ENCODE data around the gene BNC2. TPM values are rescaled to one million over a fixed set of nuclear protein-coding genes. Genes with fewer than 3 reads are reported as not detected.

The BNC2 gene
- total and polyA plus RNA-seq, 2 of the 13 experiments (the other 11 are each of a cell fraction or from before 2014, with no cell fraction given), result not detected

- Histone ChIP-seq H3K79me2 (ENCODE audit: insufficient read depth, low read length) (no peaks in the 10 kb centered on the region), H3K36me3 (replicated peaks in 1 of 2; ENCODE audit: control insufficient read depth in 1 of 2, insufficient read depth in 2 of 2, low read length in 2 of 2) (no peaks in the 10 kb centered on the region), H3K4me3 (replicated peaks in 1 of 3; ENCODE audit: insufficient read depth in 1 of 3, low read depth in 2 of 3, low read length in 3 of 3) (no peak overlapping the region), H3K27me3 (ENCODE audit: control insufficient read depth in 1 of 2, insufficient read depth in 2 of 2, low read length in 2 of 2) (no peaks in the 10 kb centered on the region), H4K20me1 (ENCODE audit: insufficient read depth, low read length) (no peaks in the 10 kb centered on the region), H3K9ac (ENCODE audit: insufficient read depth, low read depth, low read length) (no peak overlapping the region), H3K9me3 (ENCODE audit: low read length) (peaks cover 3% of the 10 kb centered on the region; the same call in 1 of the 2 replicates), H2AFZ (ENCODE audit: low read length) (no peak overlapping the region), H3K27ac (ENCODE audit: extremely low read length, insufficient read depth, low read length) (no peak overlapping the region), H3K4me2 (ENCODE audit: low read depth, low read length) (no peak overlapping the region), H3K4me1 (ENCODE audit: insufficient read depth, low read length) (no peaks in the 10 kb centered on the region)
- intact Hi-C loops (cut with micrococcal nuclease; ENCODE audit: unreplicated experiment) (no loop called here), in situ Hi-C loops (cut with HindIII; ENCODE audit: extremely low pct_ligation_motif_present, low pct_unique_long_range_greater_than_20kb) (no loop called here)
- ATAC-seq (no peak), FAIRE-seq (no peak), DNase-seq (ENCODE audit: low spot score) (no peak)
- TF ChIP-seq HDAC1 (CRISPR knock-in tag; IDR thresholded peaks at IDR 0.05) (no peak), ARNT2 (CRISPR knock-in tag; IDR thresholded peaks at IDR 0.05; ENCODE audit: low read depth) (no peak), ZZZ3 (CRISPR knock-in tag; IDR thresholded peaks at IDR 0.05; ENCODE audit: borderline replicate concordance) (no peak), MAZ (IDR thresholded peaks at IDR 0.05; ENCODE audit: borderline replicate concordance, low read depth, low read length) (no peak), MAZ (CRISPR knock-in tag; IDR thresholded peaks at IDR 0.05; ENCODE audit: low read depth) (no peak), ZNF446 (CRISPR knock-in tag; IDR thresholded peaks at IDR 0.05) (no peak), ISL2 (CRISPR knock-in tag; IDR thresholded peaks at IDR 0.05) (no peak), ZFAT (CRISPR knock-in tag; conservative IDR thresholded peaks at IDR 0.05) (no peak)
- TF ChIP-seq, protein P1, sequence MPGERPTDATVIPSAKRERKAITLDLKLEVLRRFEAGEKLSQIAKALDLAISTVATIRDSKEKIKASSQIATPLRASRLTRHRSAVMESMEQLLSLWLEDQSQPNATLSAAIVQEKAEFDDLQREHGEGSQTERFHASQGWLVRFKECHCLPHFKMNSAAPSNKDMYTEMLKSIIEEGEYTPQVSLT (CRISPR knock-in tag; IDR thresholded peaks at IDR 0.05; ENCODE audit: borderline replicate concordance, low read depth), result no peak
- POLR2A ChIA-PET, result no interaction called here
- 8% methylated on average over 6 of the region's 6 CpGs for WGBS (ENCODE audit: low lambda C conversion rate)
- no TSS peak for BruUV-seq (replicated peaks)
- CTCF ChIA-PET (ENCODE audit: low intra/inter-chr PET ratio, low total read pairs), result no interaction called here
Measured at GRCh38 chr9:16384993-16385392, 485.5 kb downstream of the BNC2 start.

- Histone ChIP-seq H3K4me2 (ENCODE audit: low read depth, low read length) (no peak overlapping the region), H3K79me2 (ENCODE audit: insufficient read depth, low read length) (no peaks in the 10 kb centered on the region), H2AFZ (ENCODE audit: low read length) (no peak overlapping the region), H3K9ac (ENCODE audit: insufficient read depth, low read depth, low read length) (no peak overlapping the region), H4K20me1 (ENCODE audit: insufficient read depth, low read length) (no peaks in the 10 kb centered on the region), H3K36me3 (replicated peaks in 1 of 2; ENCODE audit: control insufficient read depth in 1 of 2, insufficient read depth in 2 of 2, low read length in 2 of 2) (no peaks in the 10 kb centered on the region), H3K27ac (ENCODE audit: extremely low read length, insufficient read depth, low read length) (no peak overlapping the region), H3K4me3 (replicated peaks in 1 of 3; ENCODE audit: insufficient read depth in 1 of 3, low read depth in 2 of 3, low read length in 3 of 3) (no peak overlapping the region), H3K27me3 (ENCODE audit: control insufficient read depth in 1 of 2, insufficient read depth in 2 of 2, low read length in 2 of 2) (no peaks in the 10 kb centered on the region), H3K4me1 (ENCODE audit: insufficient read depth, low read length) (no peaks in the 10 kb centered on the region), H3K9me3 (ENCODE audit: low read length) (no peaks in the 10 kb centered on the region)
- ChIA-PET CTCF (ENCODE audit: low intra/inter-chr PET ratio, low total read pairs) (no interaction called here), POLR2A (no interaction called here)
- intact Hi-C loops (cut with micrococcal nuclease; ENCODE audit: unreplicated experiment), result no loop called here
- FAIRE-seq (no peak), DNase-seq (ENCODE audit: low spot score) (no peak), ATAC-seq (no peak)
- in situ Hi-C loops (cut with HindIII; ENCODE audit: extremely low pct_ligation_motif_present, low pct_unique_long_range_greater_than_20kb), result no loop called here
- BruUV-seq (replicated peaks), result no TSS peak
- WGBS (ENCODE audit: low lambda C conversion rate), result under 1% methylated on average over 4 of the region's 4 CpGs
- no peak for TF ChIP-seq ZNF124 (CRISPR knock-in tag; IDR thresholded peaks at IDR 0.05)
- no peak for TF ChIP-seq ZFP36 (IDR thresholded peaks at IDR 0.05; ENCODE audit: borderline replicate concordance, low read depth, low read length, partially characterized antibody)
- TF ChIP-seq ZNF891 (CRISPR knock-in tag; IDR thresholded peaks at IDR 0.05), result no peak
- no peak for TF ChIP-seq BORCS8-MEF2B (CRISPR knock-in tag; IDR thresholded peaks at IDR 0.05)
- no peak for TF ChIP-seq GZF1 (CRISPR knock-in tag; IDR thresholded peaks at IDR 0.05)
- no peak for TF ChIP-seq TOPORS (CRISPR knock-in tag; IDR thresholded peaks at IDR 0.05)
- peak; percentile 65; the same call in 1 of the 2 replicates for TF ChIP-seq ATF7 (IDR thresholded peaks at IDR 0.05)
- no peak for TF ChIP-seq ATF7 (CRISPR knock-in tag; IDR thresholded peaks at IDR 0.05)
- no peak for TF ChIP-seq MTERF4 (CRISPR knock-in tag; IDR thresholded peaks at IDR 0.05)
Measured at GRCh38 chr9:16377311-16377710, 493.2 kb downstream of the BNC2 start.
